PC-9 (cell line): ENCODE measurements around the gene CDC37.

ENCODE experiments used
- CTCF ChIP-seq: fragments of 200-600 bp; sonication (generic); conservative IDR thresholded peaks from 2 replicates; pipeline ENCODE4 v1.6.1; 2017; ENCODE audit warnings: mixed run types, antibody characterized with exemption, mild to moderate bottlenecking, moderate library complexity
- EZH2 ChIP-seq: fragments of 200-600 bp; sonication (generic); IDR thresholded peaks from 2 replicates; pipeline ENCODE4 v1.8.0; 2017; ENCODE audit warnings: antibody characterized with exemption, low read depth

GRCh38 chr19:10346509-10346908, 56.8 kb downstream of the CDC37 start:
- TF ChIP-seq CTCF: no peak
- no peak for TF ChIP-seq EZH2
